Renal cortical epithelial cell (primary cell): Measurements from ENCODE around the gene UFSP1. TPM values are rescaled to one million over a fixed set of nuclear protein-coding genes. Genes with fewer than 3 reads are reported as not detected.
A peak's percentile ranks its signal among the peaks of the same experiment; 100 is the strongest.
"Not testable (repeated sequence)": the region's sequence is repeated elsewhere in the genome, so short reads cannot be mapped to it uniquely, and the experiment has no call there.

Experiments used
- DNase-seq: peaks from one replicate; pipeline ENCODE4 v3.0.0-alpha.2; 2011; ENCODE audit warnings: low read depth
- total RNA-seq: library from RNA; depleted of rRNA; stranded (reverse); fragments of >200 nt; gene quantifications from 2 replicates; pipeline ENCODE4 v1.2.3, GENCODE V29; 2014

UFSP1 gene
- 2.1 and 5.2 TPM in 2 replicates for total RNA-seq

GRCh38 chr7:100888988-100889750, at the start of gene UFSP1:
Gene UFSP1 (minus strand): TSS chr7:100889715. CDS start chr7:100889271, 444 bp downstream.
- no peak for DNase-seq

DNA sequence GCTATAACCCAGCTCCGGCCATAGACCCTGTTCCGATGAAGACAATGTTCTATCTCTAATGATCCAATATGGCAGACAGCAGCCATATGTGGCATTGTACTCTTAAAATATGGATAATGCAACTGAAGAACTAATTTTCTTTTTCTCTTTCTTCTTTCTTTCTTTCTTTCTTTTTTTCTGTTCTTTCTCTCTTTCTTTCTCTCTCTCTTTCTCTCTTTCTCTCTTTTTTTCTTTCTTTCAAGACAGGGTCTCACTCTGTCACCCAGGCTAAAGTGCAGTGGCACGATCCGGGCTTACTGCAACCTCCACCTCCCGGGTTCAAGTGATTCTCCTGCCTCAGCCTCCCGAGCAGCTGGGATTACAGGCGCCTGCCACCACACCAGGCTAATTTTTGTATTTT, 46.7 kb upstream of the UFSP1 start:
- DNase-seq: not testable (repeated sequence)

GRCh38 chr7:100935381-100935780, 45.9 kb upstream of the UFSP1 start:
- DNase-seq: not testable (repeated sequence)

- DNase-seq: no peak
Measured at GRCh38 chr7:100933734-100934133, 44.2 kb upstream of the UFSP1 start.

GRCh38 chr7:100929808-100930174, 40.3 kb upstream of the UFSP1 start:
- no peak for DNase-seq

DNA sequence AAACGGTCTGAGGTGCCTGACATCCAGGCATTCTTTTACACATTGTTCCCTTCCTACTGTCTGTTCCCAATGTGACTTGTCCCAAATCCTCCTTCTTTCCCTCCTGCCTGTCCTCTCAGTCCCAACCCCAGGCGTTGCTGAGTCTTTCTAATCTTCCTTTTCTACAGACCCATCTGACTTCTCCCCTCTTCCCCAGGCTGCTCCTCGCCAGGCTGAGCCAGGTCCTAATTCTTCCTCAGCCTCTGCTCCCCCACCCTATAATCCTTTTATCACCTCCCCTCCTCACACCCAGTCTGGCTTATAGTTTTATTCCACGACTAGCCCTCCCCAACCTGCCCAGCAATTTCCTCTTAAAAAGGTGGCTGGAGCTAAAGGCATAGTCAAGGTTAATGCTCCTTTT, 34.1 kb upstream of the UFSP1 start:
- not testable (repeated sequence) for DNase-seq

DNA sequence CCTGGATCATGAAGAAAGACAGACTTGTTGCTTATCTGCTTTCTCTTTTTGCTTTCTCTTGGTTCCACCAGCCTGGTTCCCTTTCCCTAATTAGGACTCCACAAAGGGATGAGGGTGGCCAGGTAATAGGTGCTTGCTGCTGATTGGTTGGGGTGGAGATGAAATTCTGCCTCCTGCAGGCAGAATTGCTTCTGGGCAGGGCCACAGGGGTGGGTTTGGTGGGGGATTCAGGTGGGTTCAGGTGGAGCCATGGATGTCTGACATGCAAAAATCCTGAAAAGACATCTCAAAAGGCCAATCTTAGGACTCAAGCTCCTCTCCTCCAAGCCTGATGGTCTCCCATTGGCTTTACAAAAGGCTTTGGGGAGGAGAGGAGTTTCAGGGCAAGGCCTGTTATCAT, 31.5 kb upstream of the UFSP1 start:
- no peak for DNase-seq

DNA sequence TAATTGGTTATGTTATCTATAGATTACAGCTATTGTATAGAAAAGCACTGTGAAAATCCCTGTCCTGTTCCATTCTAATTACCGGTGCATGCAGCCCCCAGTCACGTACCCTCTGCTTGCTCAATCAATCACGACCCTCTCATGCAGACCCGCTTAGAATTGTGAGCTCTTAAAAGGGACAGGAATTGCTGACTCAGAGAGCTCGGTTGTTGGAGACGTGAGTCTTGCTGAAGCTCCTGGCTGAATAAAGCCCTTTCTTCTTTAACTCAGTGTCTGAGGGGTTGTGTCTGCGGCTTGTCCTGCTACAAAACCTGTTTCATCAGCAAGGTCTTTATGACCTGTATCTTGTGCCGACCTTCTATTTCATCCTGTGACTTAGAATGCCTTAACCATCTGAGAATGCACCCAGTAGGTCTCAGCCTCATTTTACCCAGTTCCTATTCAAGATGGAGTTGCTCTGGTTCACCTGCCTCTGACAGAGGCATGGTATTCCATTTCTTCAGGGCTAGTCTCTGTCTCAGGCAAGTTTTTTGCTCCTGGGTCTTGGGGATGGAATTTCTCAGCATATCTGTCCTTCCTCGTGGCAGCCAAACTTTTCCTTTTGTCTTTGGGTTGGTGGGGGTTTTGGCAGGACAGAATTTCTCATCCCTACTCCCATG, 30.4 kb upstream of the UFSP1 start:
- DNase-seq: not testable (repeated sequence)

GRCh38 chr7:100919335-100919734, 29.8 kb upstream of the UFSP1 start:
- DNase-seq: not testable (repeated sequence)

GRCh38 chr7:100914879-100915447, 25.4 kb upstream of the UFSP1 start:
- peak; percentile 57 for DNase-seq

DNA sequence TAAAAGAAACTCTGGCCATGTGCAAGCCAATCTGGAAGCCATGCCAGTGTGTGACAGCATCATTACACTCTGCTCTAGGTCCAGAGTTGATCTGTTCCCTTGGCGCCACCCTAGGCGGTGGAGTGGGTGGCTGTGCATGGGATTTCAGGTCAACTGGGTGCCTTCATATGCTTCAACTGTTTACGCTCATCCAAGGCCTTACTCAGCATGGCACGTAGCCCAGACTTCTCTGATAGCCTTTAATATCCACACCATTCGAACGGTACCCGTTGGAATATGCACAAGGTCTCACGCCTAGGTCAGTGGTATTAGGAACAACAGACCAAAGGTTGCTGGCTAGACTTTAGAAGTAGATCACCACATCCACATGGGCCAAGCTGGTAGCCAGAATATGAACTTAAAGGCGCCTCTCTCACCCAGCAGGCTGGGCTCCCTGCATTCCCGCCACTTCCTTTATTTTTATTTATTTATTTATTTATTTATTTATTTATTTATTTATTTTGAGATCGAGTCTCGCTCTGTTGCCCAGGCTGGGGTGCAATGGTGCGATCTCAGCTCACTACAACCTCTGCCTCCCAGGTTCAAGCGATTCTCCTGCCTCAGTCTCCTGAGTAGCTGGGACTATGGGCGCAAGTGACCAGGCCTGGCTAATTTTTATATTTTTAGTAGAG, 24.8 kb upstream of the UFSP1 start:
- DNase-seq: no peak

GRCh38 chr7:100911484-100911883, 22.0 kb upstream of the UFSP1 start:
- no peak for DNase-seq

- not testable (repeated sequence) for DNase-seq
Measured at GRCh38 chr7:100910443-100910842, 20.9 kb upstream of the UFSP1 start.

DNA sequence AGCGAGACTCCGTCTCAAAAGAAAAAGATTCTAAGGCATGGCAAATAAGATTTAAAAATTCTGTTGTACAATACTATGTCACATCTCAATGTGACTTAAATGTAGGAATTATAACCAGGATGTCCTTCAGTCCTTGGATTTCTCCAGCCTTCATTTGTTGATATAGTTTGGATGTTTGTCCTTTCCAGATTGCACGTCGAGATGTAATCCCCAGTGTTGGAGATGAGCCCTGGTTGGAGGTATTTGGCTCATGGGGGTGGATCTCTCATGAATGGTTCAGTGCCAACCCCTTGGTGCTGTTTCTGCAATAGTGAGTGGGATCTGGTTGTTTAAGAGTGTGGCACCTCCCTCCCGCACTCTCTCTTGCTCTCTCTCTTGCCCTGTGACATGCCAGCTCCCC, 19.0 kb upstream of the UFSP1 start:
- DNase-seq: no peak

- DNase-seq: no peak
Measured at GRCh38 chr7:100902638-100903037, 13.1 kb upstream of the UFSP1 start.

DNA sequence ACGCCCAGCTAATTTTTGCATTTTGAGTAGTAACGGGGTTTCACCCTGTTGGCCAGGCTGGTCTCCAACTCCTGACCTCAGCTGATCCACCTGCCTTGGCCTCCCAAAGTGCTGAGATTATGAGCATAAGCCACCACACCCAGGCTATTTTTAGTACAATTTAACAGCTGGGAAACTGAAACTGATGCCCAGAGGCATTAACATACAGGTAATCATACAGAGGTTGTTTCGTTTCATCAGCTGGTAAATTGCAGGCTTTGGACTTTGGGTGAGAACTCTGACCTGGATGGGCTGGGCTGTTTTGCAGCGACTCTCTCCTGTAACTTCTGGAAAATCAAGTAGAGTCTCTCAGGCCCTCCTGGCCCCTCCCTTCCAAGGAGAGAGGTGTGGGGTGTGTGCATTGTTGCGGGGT, 12.4 kb upstream of the UFSP1 start:
- no peak for DNase-seq

DNA sequence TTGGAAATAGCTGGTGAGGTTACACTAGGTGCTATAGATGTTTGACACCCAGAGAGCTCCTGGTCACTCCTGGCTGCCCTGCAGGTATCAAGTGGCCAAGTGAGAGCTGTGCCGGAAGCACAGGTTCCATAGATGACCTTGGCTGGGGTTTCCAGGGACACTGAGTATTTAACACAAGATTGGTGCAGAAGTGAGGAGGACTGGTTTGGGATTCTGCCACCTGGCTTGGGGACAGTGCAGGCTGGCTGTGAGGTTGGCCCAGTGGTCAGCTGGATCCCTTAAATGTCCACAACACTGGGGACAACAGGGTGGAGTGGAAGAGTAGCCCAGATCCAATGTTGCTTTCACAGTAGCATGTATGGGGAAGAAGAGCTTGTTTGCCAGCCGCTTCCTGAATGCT, 11.5 kb upstream of the UFSP1 start:
- no peak for DNase-seq

DNA sequence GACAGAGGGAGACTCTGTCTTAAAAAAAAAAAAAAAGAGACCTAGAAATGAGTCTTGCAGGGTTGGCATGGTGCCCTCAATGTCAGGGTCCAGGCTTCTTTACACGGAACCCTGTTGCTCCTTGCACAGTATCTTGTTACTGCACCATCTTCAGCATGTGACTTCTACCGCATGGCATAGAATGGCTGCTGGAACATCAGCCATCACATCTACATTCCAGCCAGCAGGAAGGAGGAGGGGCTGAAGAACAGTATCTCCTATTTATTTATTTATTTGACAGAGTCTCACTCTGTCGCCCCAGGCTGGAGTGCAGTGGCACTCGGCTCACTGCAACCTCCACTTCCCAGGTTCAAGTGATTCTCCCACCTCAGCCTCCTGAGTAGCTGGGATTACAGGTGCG, 9.9 kb upstream of the UFSP1 start:
- no peak for DNase-seq

- no peak for DNase-seq
Measured at GRCh38 chr7:100897772-100898454, 8.4 kb upstream of the UFSP1 start.

GRCh38 chr7:100896732-100897608, 7.5 kb upstream of the UFSP1 start:
- no peak for DNase-seq
